ENCODE data around the gene MUC4.

- TF ChIP-seq FOXP2 (optimal IDR thresholded peaks at IDR 0.05; ENCODE audit: control extremely low read depth, extremely low read length, insufficient read depth) (no peak), POLR2AphosphoS5 (IDR thresholded peaks at IDR 0.05; ENCODE audit: borderline replicate concordance, low read depth, low read length) (no peak; the same call in 1 of the 2 replicates), EZH2 (IDR thresholded peaks at IDR 0.05) (no peak)
These were observed 112.9 kb downstream of the MUC4 start for GRCh38 chr3:195698647-195699387.

Measured in SK-N-MC (cell line).